ENCODE measurements around the gene TFDP2. TPM values are rescaled to one million over a fixed set of nuclear protein-coding genes. Genes with fewer than 3 reads are reported as not detected.

Gene TFDP2
- total RNA-seq, 1 experiment from 2014 or later, result 76.0 TPM

GRCh38 chr3:142151828-142152227, 2.5 kb upstream of the TFDP2 start:
- H3K14ac ChIP-seq (ENCODE audit: insufficient read depth, low read length), result no peak overlapping the region
- no peak overlapping the region for H3K18ac ChIP-seq (ENCODE audit: insufficient read length, low read depth, low read length)
- H3K9me3 ChIP-seq (ENCODE audit: control insufficient read depth, low read depth, low read length), result no peaks in the 10 kb centered on the region
- peaks cover 15% of the 10 kb centered on the region in 2 experiments for H3K4me1 Mint-ChIP-seq
- no peak overlapping the region for H2BK120ac ChIP-seq (ENCODE audit: low read depth, low read length, poor library complexity, severe bottlenecking)
- no CpG with 5 or more reads among the region's 1 CpG for WGBS (ENCODE audit: extremely low coverage, insufficient read length, low lambda C conversion rate)
- peaks cover 12% of the 10 kb centered on the region for H3K23me2 ChIP-seq (ENCODE audit: insufficient read length, low read depth, low read length, poor library complexity, severe bottlenecking)
- H4K20me1 ChIP-seq (ENCODE audit: control insufficient read depth, insufficient read depth, insufficient read length), result no peaks in the 10 kb centered on the region
- H2BK12ac ChIP-seq (ENCODE audit: insufficient read length, low read depth, low read length), result no peak overlapping the region
- no peaks in the 10 kb centered on the region for H3K79me2 ChIP-seq (ENCODE audit: insufficient read depth, low read length)
- H3K79me1 ChIP-seq (ENCODE audit: insufficient read depth, low read depth, low read length, poor library complexity, severe bottlenecking), result no peaks in the 10 kb centered on the region
- no peak overlapping the region for H3K23ac ChIP-seq (ENCODE audit: insufficient read length, low read depth, low read length)
- no peak overlapping the region for H2BK20ac ChIP-seq (ENCODE audit: low read depth, low read length, poor library complexity, severe bottlenecking)
- no peak overlapping the region for H4K8ac ChIP-seq (replicated peaks; ENCODE audit: insufficient read length, low read depth, low read length)
- no peak overlapping the region for H3K27ac Mint-ChIP-seq
- H2AFZ ChIP-seq (ENCODE audit: low read length), result no peak overlapping the region
- H3K56ac ChIP-seq (ENCODE audit: insufficient read length, low read depth, low read length), result no peak overlapping the region
- H2BK15ac ChIP-seq (ENCODE audit: low read depth, low read length), result no peak overlapping the region
- TF ChIP-seq, protein P1, sequence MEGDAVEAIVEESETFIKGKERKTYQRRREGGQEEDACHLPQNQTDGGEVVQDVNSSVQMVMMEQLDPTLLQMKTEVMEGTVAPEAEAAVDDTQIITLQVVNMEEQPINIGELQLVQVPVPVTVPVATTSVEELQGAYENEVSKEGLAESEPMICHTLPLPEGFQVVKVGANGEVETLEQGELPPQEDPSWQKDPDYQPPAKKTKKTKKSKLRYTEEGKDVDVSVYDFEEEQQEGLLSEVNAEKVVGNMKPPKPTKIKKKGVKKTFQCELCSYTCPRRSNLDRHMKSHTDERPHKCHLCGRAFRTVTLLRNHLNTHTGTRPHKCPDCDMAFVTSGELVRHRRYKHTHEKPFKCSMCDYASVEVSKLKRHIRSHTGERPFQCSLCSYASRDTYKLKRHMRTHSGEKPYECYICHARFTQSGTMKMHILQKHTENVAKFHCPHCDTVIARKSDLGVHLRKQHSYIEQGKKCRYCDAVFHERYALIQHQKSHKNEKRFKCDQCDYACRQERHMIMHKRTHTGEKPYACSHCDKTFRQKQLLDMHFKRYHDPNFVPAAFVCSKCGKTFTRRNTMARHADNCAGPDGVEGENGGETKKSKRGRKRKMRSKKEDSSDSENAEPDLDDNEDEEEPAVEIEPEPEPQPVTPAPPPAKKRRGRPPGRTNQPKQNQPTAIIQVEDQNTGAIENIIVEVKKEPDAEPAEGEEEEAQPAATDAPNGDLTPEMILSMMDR (conservative IDR thresholded peaks at IDR 0.05), result no peak
- no peak for DNase-seq
- H3K27me3 ChIP-seq (ENCODE audit: insufficient read depth, low read length), result no peaks in the 10 kb centered on the region
- H2BK5ac ChIP-seq (ENCODE audit: insufficient read length, low read length), result no peak overlapping the region
- no peak overlapping the region for H3K9ac ChIP-seq (ENCODE audit: extremely low read depth, insufficient read length, low read length)
- H3K9me3 Mint-ChIP-seq, result no peaks in the 10 kb centered on the region
- no peaks in the 10 kb centered on the region for H3K4me1 ChIP-seq (ENCODE audit: insufficient read depth, low read length)
- no peak overlapping the region for H3T11ph ChIP-seq (ENCODE audit: low read length)
- H3K36me3 Mint-ChIP-seq (ENCODE audit: insufficient read depth in 1 of 3, low read depth in 3 of 3), result no peaks in the 10 kb centered on the region
- H2AK5ac ChIP-seq (ENCODE audit: insufficient read length, low read length), result no peak overlapping the region
- no peak overlapping the region for H3K4ac ChIP-seq (ENCODE audit: low read depth, low read length)
- no peak overlapping the region for H4K91ac ChIP-seq (ENCODE audit: insufficient read length, low read depth, low read length)
- no peak overlapping the region for H3K4me3 Mint-ChIP-seq
- peaks cover 15% of the 10 kb centered on the region for H3K27me3 Mint-ChIP-seq (ENCODE audit: low read depth)
- H3K27ac ChIP-seq (ENCODE audit: insufficient read length, low read depth, low read length), result no peak overlapping the region
- H4K5ac ChIP-seq (ENCODE audit: insufficient read length, low read depth, low read length), result no peak overlapping the region
- no peak overlapping the region for H3K4me2 ChIP-seq (ENCODE audit: insufficient read depth, insufficient read length, low read length)
